Rectal smooth muscle tissue (tissue), 1 donor: ENCODE data around the gene LRP1B.

Source experiments
- H3K27ac ChIP-seq: one replicate; pipeline ENCODE4 v1.7.0; 2013; ENCODE audit warnings: low read depth, low read length, inconsistent platforms
- H3K27me3 ChIP-seq: one replicate; pipeline ENCODE4 v1.7.0; 2013; ENCODE audit warnings: low read length; ENCODE audit not compliant: control insufficient read depth, insufficient read depth
- H3K36me3 ChIP-seq: one replicate; pipeline ENCODE4 v1.7.0; 2013; ENCODE audit warnings: low read length; ENCODE audit not compliant: control insufficient read depth, insufficient read depth
- H3K4me1 ChIP-seq: one replicate; pipeline ENCODE4 v1.7.0; 2013; ENCODE audit warnings: low read length; ENCODE audit not compliant: control insufficient read depth, insufficient read depth
- H3K4me3 ChIP-seq: one replicate; pipeline ENCODE4 v1.7.0; 2013; ENCODE audit warnings: low read length
- H3K9ac ChIP-seq: one replicate; pipeline ENCODE4 v1.7.0; 2013; ENCODE audit warnings: low read length

The LRP1B gene

GRCh38 chr2:141967503-141967902 lies 163.3 kb downstream of the LRP1B start:
- no peaks in the 10 kb centered on the region for H3K36me3 ChIP-seq
- H3K4me1 ChIP-seq, result no peaks in the 10 kb centered on the region
- no peak overlapping the region for H3K9ac ChIP-seq
- no peak overlapping the region for H3K4me3 ChIP-seq
- H3K27ac ChIP-seq, result no peak overlapping the region
- H3K27me3 ChIP-seq, result no peaks in the 10 kb centered on the region

GRCh38 chr2:141959941-141960340 lies 170.9 kb downstream of the LRP1B start:
- Histone ChIP-seq H3K9ac (no peak overlapping the region), H3K27ac (no peak overlapping the region), H3K27me3 (no peaks in the 10 kb centered on the region), H3K4me3 (no peak overlapping the region), H3K36me3 (no peaks in the 10 kb centered on the region), H3K4me1 (no peaks in the 10 kb centered on the region)

- H3K27ac ChIP-seq, result no peak overlapping the region
- H3K27me3 ChIP-seq, result no peaks in the 10 kb centered on the region
- no peak overlapping the region for H3K4me3 ChIP-seq
- H3K36me3 ChIP-seq, result no peaks in the 10 kb centered on the region
- H3K4me1 ChIP-seq, result no peaks in the 10 kb centered on the region
- no peak overlapping the region for H3K9ac ChIP-seq
Observed at GRCh38 chr2:141959016-141959415, 171.8 kb downstream of the LRP1B start.

GRCh38 chr2:141957827-141958450 lies 172.9 kb downstream of the LRP1B start:
- no peaks in the 10 kb centered on the region for H3K4me1 ChIP-seq
- no peak overlapping the region for H3K4me3 ChIP-seq
- H3K36me3 ChIP-seq, result no peaks in the 10 kb centered on the region
- no peak overlapping the region for H3K27ac ChIP-seq
- no peaks in the 10 kb centered on the region for H3K27me3 ChIP-seq
- H3K9ac ChIP-seq, result no peak overlapping the region

- Histone ChIP-seq H3K9ac (no peak overlapping the region), H3K36me3 (no peaks in the 10 kb centered on the region), H3K27ac (no peak overlapping the region), H3K27me3 (no peaks in the 10 kb centered on the region), H3K4me1 (no peaks in the 10 kb centered on the region), H3K4me3 (no peak overlapping the region)
Observed at GRCh38 chr2:141957321-141957720, 173.5 kb downstream of the LRP1B start.

GRCh38 chr2:141947396-141948114 lies 183.3 kb downstream of the LRP1B start:
- H3K36me3 ChIP-seq, result no peaks in the 10 kb centered on the region
- H3K4me3 ChIP-seq, result no peak overlapping the region
- no peak overlapping the region for H3K9ac ChIP-seq
- H3K4me1 ChIP-seq, result no peaks in the 10 kb centered on the region
- H3K27ac ChIP-seq, result no peak overlapping the region
- no peaks in the 10 kb centered on the region for H3K27me3 ChIP-seq

GRCh38 chr2:141946016-141946415 lies 184.8 kb downstream of the LRP1B start:
- Histone ChIP-seq H3K4me1 (no peaks in the 10 kb centered on the region), H3K4me3 (no peak overlapping the region), H3K27me3 (no peaks in the 10 kb centered on the region), H3K36me3 (no peaks in the 10 kb centered on the region), H3K9ac (no peak overlapping the region), H3K27ac (no peak overlapping the region)

- no peak overlapping the region for H3K4me3 ChIP-seq
- H3K27me3 ChIP-seq, result no peaks in the 10 kb centered on the region
Observed at GRCh38 chr2:141943918-141944317, 186.9 kb downstream of the LRP1B start.

GRCh38 chr2:141942006-141942789 lies 188.6 kb downstream of the LRP1B start:
- Histone ChIP-seq H3K4me1 (no peaks in the 10 kb centered on the region), H3K27ac (no peak overlapping the region), H3K27me3 (no peaks in the 10 kb centered on the region), H3K9ac (no peak overlapping the region), H3K4me3 (no peak overlapping the region), H3K36me3 (no peaks in the 10 kb centered on the region)

More at GRCh38 chr2:141943918-141944317, 186.9 kb downstream of the LRP1B start:
- Histone ChIP-seq H3K36me3 (no peaks in the 10 kb centered on the region), H3K4me1 (no peaks in the 10 kb centered on the region), H3K27ac (no peak overlapping the region), H3K9ac (no peak overlapping the region)

GRCh38 chr2:141941210-141941714 lies 189.6 kb downstream of the LRP1B start:
- Histone ChIP-seq H3K4me1 (no peaks in the 10 kb centered on the region), H3K27ac (no peak overlapping the region), H3K27me3 (no peaks in the 10 kb centered on the region), H3K36me3 (no peaks in the 10 kb centered on the region), H3K9ac (no peak overlapping the region), H3K4me3 (no peak overlapping the region)

GRCh38 chr2:141940709-141941108 lies 190.1 kb downstream of the LRP1B start:
- Histone ChIP-seq H3K27me3 (no peaks in the 10 kb centered on the region), H3K4me1 (no peaks in the 10 kb centered on the region), H3K4me3 (no peak overlapping the region), H3K36me3 (no peaks in the 10 kb centered on the region), H3K27ac (no peak overlapping the region), H3K9ac (no peak overlapping the region)

- H3K27ac ChIP-seq, result no peak overlapping the region
- no peak overlapping the region for H3K9ac ChIP-seq
- H3K4me1 ChIP-seq, result no peaks in the 10 kb centered on the region
- no peak overlapping the region for H3K4me3 ChIP-seq
- H3K36me3 ChIP-seq, result no peaks in the 10 kb centered on the region
- no peaks in the 10 kb centered on the region for H3K27me3 ChIP-seq
Observed at GRCh38 chr2:141933226-141933625, 197.6 kb downstream of the LRP1B start.
